Esophagus muscularis mucosa (tissue), 3 donors: ENCODE results near the gene TAF11.

ENCODE experiments used
- POLR2A ChIP-seq: fragments of 450-650 bp; IDR thresholded peaks from one replicate; pipeline ENCODE4 v1.6.1; 2017; ENCODE audit warnings: antibody characterized with exemption, moderate library complexity, mild to moderate bottlenecking, low read depth
- POLR2AphosphoS5 ChIP-seq, 2 donors: sonication (generic); formaldehyde crosslinking; IDR thresholded peaks; one replicate each; pipeline ENCODE4 v1.6.1; 2017; ENCODE audit warnings: antibody characterized with exemption in 2 of 2
- TF ChIP-seq, protein P1 (sequence below), 3 experiments: fragments of 200-600 bp in 2 of 3; fragments of 450-650 bp in 1 of 3; sonication (generic) in 2 of 3; IDR thresholded peaks; one replicate each; pipeline ENCODE4 v1.5.1; 2017 to 2019; ENCODE audit warnings: antibody characterized with exemption in 3 of 3, mild to moderate bottlenecking in 2 of 3, moderate library complexity in 1 of 3

DNA sequence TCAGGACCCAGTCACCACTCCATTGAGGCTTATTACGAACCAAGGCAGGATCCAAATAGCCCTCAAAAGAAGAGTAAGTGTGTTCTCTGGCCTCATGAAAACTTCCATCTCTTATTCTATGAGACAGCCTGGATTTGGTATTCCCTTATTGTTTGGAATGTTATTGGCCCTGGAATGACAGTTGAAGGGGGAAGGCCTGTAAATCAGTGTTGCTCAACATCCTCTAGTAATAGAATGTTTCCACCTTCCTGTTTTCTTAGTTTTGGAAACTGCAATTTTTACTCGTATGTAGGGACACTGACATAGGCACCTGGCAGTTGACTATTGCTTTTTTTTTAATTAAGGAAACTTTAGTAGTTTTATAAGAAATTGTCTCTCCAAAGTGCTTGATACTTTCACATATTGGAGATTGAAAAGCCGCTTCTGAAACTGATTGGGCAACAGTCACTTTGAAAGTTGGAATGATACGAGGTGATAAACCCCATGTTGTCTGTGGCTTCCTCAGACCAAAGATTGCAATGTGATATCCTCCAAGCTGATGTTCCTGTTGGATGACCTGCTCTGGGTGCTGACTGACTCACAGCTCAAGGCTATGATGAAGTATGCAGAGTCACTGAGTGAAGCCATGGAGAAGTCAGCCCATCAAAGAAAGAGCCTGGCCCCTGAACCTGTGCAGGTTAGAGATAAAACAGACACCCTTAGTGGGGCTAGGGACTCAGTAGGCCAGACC is 52.9 kb downstream of the TAF11 start:
- TF ChIP-seq, protein P1, sequence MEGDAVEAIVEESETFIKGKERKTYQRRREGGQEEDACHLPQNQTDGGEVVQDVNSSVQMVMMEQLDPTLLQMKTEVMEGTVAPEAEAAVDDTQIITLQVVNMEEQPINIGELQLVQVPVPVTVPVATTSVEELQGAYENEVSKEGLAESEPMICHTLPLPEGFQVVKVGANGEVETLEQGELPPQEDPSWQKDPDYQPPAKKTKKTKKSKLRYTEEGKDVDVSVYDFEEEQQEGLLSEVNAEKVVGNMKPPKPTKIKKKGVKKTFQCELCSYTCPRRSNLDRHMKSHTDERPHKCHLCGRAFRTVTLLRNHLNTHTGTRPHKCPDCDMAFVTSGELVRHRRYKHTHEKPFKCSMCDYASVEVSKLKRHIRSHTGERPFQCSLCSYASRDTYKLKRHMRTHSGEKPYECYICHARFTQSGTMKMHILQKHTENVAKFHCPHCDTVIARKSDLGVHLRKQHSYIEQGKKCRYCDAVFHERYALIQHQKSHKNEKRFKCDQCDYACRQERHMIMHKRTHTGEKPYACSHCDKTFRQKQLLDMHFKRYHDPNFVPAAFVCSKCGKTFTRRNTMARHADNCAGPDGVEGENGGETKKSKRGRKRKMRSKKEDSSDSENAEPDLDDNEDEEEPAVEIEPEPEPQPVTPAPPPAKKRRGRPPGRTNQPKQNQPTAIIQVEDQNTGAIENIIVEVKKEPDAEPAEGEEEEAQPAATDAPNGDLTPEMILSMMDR (IDR thresholded peaks at IDR 0.05) = no peak
- TF ChIP-seq POLR2AphosphoS5 (IDR thresholded peaks at IDR 0.05) = no peak
- TF ChIP-seq POLR2A = no peak
